Measurements from ENCODE around the gene AUTS2. TPM values are rescaled to one million over a fixed set of nuclear protein-coding genes. Genes with fewer than 3 reads are reported as not detected.

The AUTS2 gene
- total and polyA plus RNA-seq, 4 donors, result 4.9 to 24.4 (median 7.0) TPM

DNA sequence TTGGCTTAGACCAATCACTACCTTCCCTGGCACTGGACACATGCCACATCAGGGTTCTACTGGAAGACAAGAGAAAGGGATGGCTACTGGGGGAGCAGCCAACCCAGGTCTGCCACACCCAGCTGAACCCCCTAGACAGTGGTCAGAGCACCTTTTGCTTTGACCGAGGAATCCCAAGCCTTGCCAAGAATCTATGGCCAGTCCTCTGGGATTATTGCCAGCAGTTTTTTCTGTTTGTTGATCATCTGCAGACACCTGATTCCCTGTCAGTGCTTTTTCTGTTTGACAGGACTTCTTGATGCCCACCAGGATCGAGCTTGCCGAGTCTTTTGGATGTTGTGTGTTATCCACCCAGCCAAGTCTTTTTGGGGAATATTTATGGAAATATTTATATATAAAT lies 1057.4 kb downstream of the AUTS2 start (continued):
- TF ChIP-seq YY1 (IDR thresholded peaks at IDR 0.05), result no peak

- no peak for DNase-seq (ENCODE audit: low spot score)
- H3K4me3 ChIP-seq (ENCODE audit: low read depth in 1 of 3, low read length in 3 of 3), result no peak overlapping the region
- no peak overlapping the region for H3K9ac ChIP-seq (ENCODE audit: low read depth in 1 of 2, low read length in 2 of 2)
- no peak overlapping the region for H3K27ac ChIP-seq (ENCODE audit: low read depth in 1 of 2, low read length in 2 of 2)
- peaks cover 0 to 4% (median 0%) of the 10 kb centered on the region in 4 donors for H3K36me3 ChIP-seq (ENCODE audit: control insufficient read depth in 4 of 4, insufficient read depth in 3 of 4, low read depth in 1 of 4, low read length in 3 of 4)
- no peaks in the 10 kb centered on the region for H3K4me1 ChIP-seq (ENCODE audit: control insufficient read depth in 4 of 4, insufficient read depth in 4 of 4, low read length in 3 of 4)
- TF ChIP-seq NR2F2 (IDR thresholded peaks at IDR 0.05), result no peak
- no peak for TF ChIP-seq HNF4G (IDR thresholded peaks at IDR 0.05)
- no peak for TF ChIP-seq FOXA2 (IDR thresholded peaks at IDR 0.05)
- TF ChIP-seq JUND (IDR thresholded peaks at IDR 0.05), result no peak
- no peak for TF ChIP-seq SP1 (IDR thresholded peaks at IDR 0.05)
- TF ChIP-seq YY1 (IDR thresholded peaks at IDR 0.05), result no peak
- no peak for TF ChIP-seq EGR1 (IDR thresholded peaks at IDR 0.05; ENCODE audit: low read depth in 2 of 2)
- TF ChIP-seq, protein P1, sequence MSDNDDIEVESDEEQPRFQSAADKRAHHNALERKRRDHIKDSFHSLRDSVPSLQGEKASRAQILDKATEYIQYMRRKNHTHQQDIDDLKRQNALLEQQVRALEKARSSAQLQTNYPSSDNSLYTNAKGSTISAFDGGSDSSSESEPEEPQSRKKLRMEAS (IDR thresholded peaks at IDR 0.05), result no peak
- TF ChIP-seq, protein P2, sequence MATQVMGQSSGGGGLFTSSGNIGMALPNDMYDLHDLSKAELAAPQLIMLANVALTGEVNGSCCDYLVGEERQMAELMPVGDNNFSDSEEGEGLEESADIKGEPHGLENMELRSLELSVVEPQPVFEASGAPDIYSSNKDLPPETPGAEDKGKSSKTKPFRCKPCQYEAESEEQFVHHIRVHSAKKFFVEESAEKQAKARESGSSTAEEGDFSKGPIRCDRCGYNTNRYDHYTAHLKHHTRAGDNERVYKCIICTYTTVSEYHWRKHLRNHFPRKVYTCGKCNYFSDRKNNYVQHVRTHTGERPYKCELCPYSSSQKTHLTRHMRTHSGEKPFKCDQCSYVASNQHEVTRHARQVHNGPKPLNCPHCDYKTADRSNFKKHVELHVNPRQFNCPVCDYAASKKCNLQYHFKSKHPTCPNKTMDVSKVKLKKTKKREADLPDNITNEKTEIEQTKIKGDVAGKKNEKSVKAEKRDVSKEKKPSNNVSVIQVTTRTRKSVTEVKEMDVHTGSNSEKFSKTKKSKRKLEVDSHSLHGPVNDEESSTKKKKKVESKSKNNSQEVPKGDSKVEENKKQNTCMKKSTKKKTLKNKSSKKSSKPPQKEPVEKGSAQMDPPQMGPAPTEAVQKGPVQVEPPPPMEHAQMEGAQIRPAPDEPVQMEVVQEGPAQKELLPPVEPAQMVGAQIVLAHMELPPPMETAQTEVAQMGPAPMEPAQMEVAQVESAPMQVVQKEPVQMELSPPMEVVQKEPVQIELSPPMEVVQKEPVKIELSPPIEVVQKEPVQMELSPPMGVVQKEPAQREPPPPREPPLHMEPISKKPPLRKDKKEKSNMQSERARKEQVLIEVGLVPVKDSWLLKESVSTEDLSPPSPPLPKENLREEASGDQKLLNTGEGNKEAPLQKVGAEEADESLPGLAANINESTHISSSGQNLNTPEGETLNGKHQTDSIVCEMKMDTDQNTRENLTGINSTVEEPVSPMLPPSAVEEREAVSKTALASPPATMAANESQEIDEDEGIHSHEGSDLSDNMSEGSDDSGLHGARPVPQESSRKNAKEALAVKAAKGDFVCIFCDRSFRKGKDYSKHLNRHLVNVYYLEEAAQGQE (IDR thresholded peaks at IDR 0.05), result no peak
- H3K9me3 ChIP-seq (ENCODE audit: control insufficient read depth in 4 of 4, low read length in 3 of 4), result no peaks in the 10 kb centered on the region
- WGBS, result 92% methylated on average over 5 of the region's 5 CpGs
- no peaks in the 10 kb centered on the region for H3K27me3 ChIP-seq (ENCODE audit: control insufficient read depth in 4 of 4, insufficient read depth in 4 of 4, low read length in 3 of 4)
These were observed 1059.3 kb downstream of the AUTS2 start for GRCh38 chr7:70657571-70657970.

DNA sequence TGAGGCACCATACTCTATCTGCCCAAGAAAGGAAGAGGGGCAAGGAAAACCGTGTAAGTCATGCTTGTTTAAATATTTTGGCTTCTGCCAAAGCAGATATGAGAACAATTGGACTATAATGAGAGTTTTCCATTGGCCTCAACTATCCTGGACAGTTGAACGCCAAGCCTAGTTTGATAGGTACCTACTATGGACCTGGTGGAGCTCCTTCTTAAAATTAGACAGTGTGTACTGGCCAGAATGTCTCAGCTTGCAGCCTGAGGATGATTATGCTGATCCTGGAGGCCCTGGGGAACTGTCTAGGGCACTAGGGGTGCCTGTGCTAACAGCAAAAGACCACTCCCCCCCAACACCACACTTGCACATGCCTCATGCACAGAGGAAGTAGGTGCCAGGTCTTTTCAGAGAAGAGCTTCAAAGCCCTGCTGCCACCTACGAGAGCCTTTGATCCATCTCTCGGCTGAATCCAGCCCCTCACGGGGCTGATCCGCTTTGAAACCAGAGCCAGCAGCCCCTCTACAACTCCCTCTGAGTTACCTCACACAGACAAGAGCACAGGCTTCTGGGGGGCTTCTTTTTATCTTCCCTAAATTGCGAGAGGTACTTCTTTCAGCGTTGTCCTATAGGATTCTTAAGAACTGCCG lies 1059.8 kb downstream of the AUTS2 start:
- Histone ChIP-seq H3K4me1 (ENCODE audit: control insufficient read depth in 4 of 4, insufficient read depth in 4 of 4, low read length in 3 of 4) (no peaks in the 10 kb centered on the region), H3K27ac (ENCODE audit: low read depth in 1 of 2, low read length in 2 of 2) (no peak overlapping the region), H3K4me3 (ENCODE audit: low read depth in 1 of 3, low read length in 3 of 3) (no peak overlapping the region), H3K36me3 (ENCODE audit: control insufficient read depth in 4 of 4, insufficient read depth in 3 of 4, low read depth in 1 of 4, low read length in 3 of 4) (peaks cover 0 to 4% (median 0%) of the 10 kb centered on the region in 4 donors), H3K9ac (ENCODE audit: low read depth in 1 of 2, low read length in 2 of 2) (no peak overlapping the region), H3K27me3 (ENCODE audit: control insufficient read depth in 4 of 4, insufficient read depth in 4 of 4, low read length in 3 of 4) (no peaks in the 10 kb centered on the region), H3K9me3 (ENCODE audit: control insufficient read depth in 4 of 4, low read length in 3 of 4) (no peaks in the 10 kb centered on the region)
- WGBS, result 95% methylated on average over 9 of the region's 9 CpGs
- no peak for DNase-seq (ENCODE audit: low spot score)
- TF ChIP-seq JUND (IDR thresholded peaks at IDR 0.05), result no peak
- no peak for TF ChIP-seq HNF4A (conservative IDR thresholded peaks at IDR 0.05)
- no peak for TF ChIP-seq FOXA1 (IDR thresholded peaks at IDR 0.05)
- TF ChIP-seq, protein P1 (IDR thresholded peaks at IDR 0.05), result no peak
- TF ChIP-seq, protein P2 (IDR thresholded peaks at IDR 0.05), result no peak
- TF ChIP-seq ATF3 (IDR thresholded peaks at IDR 0.05), result no peak
- TF ChIP-seq TAF1 (conservative IDR thresholded peaks at IDR 0.05), result no peak
- no peak for TF ChIP-seq FOXA2 (IDR thresholded peaks at IDR 0.05)
- TF ChIP-seq RXRA (IDR thresholded peaks at IDR 0.05), result no peak
- TF ChIP-seq, protein P3, sequence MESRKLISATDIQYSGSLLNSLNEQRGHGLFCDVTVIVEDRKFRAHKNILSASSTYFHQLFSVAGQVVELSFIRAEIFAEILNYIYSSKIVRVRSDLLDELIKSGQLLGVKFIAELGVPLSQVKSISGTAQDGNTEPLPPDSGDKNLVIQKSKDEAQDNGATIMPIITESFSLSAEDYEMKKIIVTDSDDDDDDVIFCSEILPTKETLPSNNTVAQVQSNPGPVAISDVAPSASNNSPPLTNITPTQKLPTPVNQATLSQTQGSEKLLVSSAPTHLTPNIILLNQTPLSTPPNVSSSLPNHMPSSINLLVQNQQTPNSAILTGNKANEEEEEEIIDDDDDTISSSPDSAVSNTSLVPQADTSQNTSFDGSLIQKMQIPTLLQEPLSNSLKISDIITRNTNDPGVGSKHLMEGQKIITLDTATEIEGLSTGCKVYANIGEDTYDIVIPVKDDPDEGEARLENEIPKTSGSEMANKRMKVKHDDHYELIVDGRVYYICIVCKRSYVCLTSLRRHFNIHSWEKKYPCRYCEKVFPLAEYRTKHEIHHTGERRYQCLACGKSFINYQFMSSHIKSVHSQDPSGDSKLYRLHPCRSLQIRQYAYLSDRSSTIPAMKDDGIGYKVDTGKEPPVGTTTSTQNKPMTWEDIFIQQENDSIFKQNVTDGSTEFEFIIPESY (IDR thresholded peaks at IDR 0.05), result no peak
- TF ChIP-seq HNF4G (IDR thresholded peaks at IDR 0.05), result no peak
- TF ChIP-seq RAD21 (IDR thresholded peaks at IDR 0.05), result no peak
- no peak for TF ChIP-seq YY1 (IDR thresholded peaks at IDR 0.05)
- no peak for TF ChIP-seq GABPA (IDR thresholded peaks at IDR 0.05 in 1 of 2, conservative IDR thresholded peaks at IDR 0.05 in 1 of 2)
- no peak for TF ChIP-seq NR2F2 (IDR thresholded peaks at IDR 0.05)
- no peak for TF ChIP-seq CTCF (IDR thresholded peaks at IDR 0.05; ENCODE audit: low read depth, low read length, missing input control)
